Breast epithelium (tissue), 4 donors: ENCODE data around the gene NOTUM. TPM values are rescaled to one million over a fixed set of nuclear protein-coding genes. Genes with fewer than 3 reads are reported as not detected.

ENCODE experiments used
- DNase-seq, 2 donors: peaks; one replicate each; pipeline ENCODE4 v3.0.0-alpha.2; 2019; ENCODE audit warnings: low spot score in 2 of 2
- H3K27ac ChIP-seq, 2 donors: fragments of 200-600 bp; sonication (generic) in 1 of 2; one replicate each; pipeline ENCODE4 v1.5.1; 2016 to 2019; ENCODE audit warnings: mild to moderate bottlenecking in 1 of 2
- H3K27me3 ChIP-seq, 2 donors: fragments of 200-600 bp; sonication (generic) in 1 of 2; one replicate each; pipeline versions ENCODE4 v1.5.1 to v1.6.0; 2017 to 2019; ENCODE audit warnings: control low read depth in 1 of 2, mild to moderate bottlenecking in 1 of 2
- H3K36me3 ChIP-seq: fragments of 200-600 bp; one replicate; pipeline ENCODE4 v1.5.1; 2019
- H3K4me1 ChIP-seq, 2 donors: fragments of 200-600 bp; sonication (generic); one replicate each; pipeline ENCODE4 v1.5.1; 2016 to 2019; ENCODE audit warnings: control low read depth in 1 of 2
- H3K4me3 ChIP-seq, 3 donors: fragments of 200-600 bp; sonication (generic); 1 replicate in 2 of 3; 2 replicates in 1 of 3; pipeline ENCODE4 v1.5.1; 2016 to 2019; ENCODE audit warnings: mild to moderate bottlenecking in 3 of 3, moderate library complexity in 2 of 3
- H3K9me3 ChIP-seq, 2 donors: fragments of 200-600 bp; sonication (generic) in 1 of 2; one replicate each; pipeline ENCODE4 v1.5.1; 2016 to 2019; ENCODE audit warnings: control low read depth in 1 of 2
- POLR2A ChIP-seq: fragments of 450-650 bp; IDR thresholded peaks from one replicate; pipeline ENCODE4 v1.6.1; 2016; ENCODE audit warnings: antibody characterized with exemption, mild to moderate bottlenecking, moderate library complexity
- POLR2AphosphoS5 ChIP-seq, 3 donors: sonication (generic); formaldehyde crosslinking; IDR thresholded peaks; one replicate each; pipeline ENCODE4 v1.6.1; 2017; ENCODE audit warnings: antibody characterized with exemption in 3 of 3
- intact Hi-C: fragments of 100-400 bp; cut with DNase I; formaldehyde crosslinking; loops from one replicate; pipeline ENCODE4 v1.15.1; 2023; ENCODE audit warnings: low total_unique reads
- total RNA-seq, 3 donors: library from RNA; depleted of rRNA; stranded (reverse); fragments of >200 nt; gene quantifications; one replicate each; pipeline ENCODE4 v1.1.0, GENCODE V29; 2016
- TF ChIP-seq, protein P1 (sequence below), 3 donors: fragments of 450-650 bp; IDR thresholded peaks; one replicate each; pipeline ENCODE4 v1.5.1; 2016 to 2017; ENCODE audit warnings: antibody characterized with exemption in 3 of 3, mild to moderate bottlenecking in 3 of 3, moderate library complexity in 3 of 3

Gene NOTUM
- total RNA-seq, 3 donors from 2014 or later: 0.29 TPM; not detected in 2

DNA sequence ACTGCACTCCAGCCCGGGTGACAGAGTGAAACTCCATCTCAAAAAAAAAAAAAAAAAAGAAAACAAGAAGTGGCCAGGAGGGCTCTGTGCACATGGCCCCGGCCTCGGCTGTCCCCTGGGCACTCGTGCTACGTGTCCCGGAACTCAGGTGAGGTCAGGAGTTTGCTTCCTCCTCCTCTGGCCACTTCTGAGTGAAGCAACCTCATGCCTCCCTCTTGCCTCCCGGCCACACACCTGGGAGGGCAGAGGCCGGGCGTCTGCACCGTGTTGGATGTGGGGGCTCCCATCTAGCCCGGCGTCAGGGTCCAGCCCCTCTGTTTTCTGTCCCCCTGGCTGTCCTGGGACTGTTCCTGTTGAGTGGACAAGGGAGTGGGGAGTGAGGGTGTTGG is 38.6 kb upstream of the NOTUM start:
- H3K4me1 ChIP-seq: peaks cover 4 to 8% of the 10 kb centered on the region in 2 donors
- no peak overlapping the region for H3K4me3 ChIP-seq
- TF ChIP-seq POLR2AphosphoS5 (IDR thresholded peaks at IDR 0.05) (no peak), POLR2A (no peak)
- TF ChIP-seq, protein P1, sequence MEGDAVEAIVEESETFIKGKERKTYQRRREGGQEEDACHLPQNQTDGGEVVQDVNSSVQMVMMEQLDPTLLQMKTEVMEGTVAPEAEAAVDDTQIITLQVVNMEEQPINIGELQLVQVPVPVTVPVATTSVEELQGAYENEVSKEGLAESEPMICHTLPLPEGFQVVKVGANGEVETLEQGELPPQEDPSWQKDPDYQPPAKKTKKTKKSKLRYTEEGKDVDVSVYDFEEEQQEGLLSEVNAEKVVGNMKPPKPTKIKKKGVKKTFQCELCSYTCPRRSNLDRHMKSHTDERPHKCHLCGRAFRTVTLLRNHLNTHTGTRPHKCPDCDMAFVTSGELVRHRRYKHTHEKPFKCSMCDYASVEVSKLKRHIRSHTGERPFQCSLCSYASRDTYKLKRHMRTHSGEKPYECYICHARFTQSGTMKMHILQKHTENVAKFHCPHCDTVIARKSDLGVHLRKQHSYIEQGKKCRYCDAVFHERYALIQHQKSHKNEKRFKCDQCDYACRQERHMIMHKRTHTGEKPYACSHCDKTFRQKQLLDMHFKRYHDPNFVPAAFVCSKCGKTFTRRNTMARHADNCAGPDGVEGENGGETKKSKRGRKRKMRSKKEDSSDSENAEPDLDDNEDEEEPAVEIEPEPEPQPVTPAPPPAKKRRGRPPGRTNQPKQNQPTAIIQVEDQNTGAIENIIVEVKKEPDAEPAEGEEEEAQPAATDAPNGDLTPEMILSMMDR (IDR thresholded peaks at IDR 0.05): no peak
- no peak for DNase-seq
- intact Hi-C loops: no loop called here
- no peaks in the 10 kb centered on the region for H3K9me3 ChIP-seq
- no peak overlapping the region for H3K27ac ChIP-seq
- no peaks in the 10 kb centered on the region for H3K27me3 ChIP-seq
- no peaks in the 10 kb centered on the region for H3K36me3 ChIP-seq

DNA sequence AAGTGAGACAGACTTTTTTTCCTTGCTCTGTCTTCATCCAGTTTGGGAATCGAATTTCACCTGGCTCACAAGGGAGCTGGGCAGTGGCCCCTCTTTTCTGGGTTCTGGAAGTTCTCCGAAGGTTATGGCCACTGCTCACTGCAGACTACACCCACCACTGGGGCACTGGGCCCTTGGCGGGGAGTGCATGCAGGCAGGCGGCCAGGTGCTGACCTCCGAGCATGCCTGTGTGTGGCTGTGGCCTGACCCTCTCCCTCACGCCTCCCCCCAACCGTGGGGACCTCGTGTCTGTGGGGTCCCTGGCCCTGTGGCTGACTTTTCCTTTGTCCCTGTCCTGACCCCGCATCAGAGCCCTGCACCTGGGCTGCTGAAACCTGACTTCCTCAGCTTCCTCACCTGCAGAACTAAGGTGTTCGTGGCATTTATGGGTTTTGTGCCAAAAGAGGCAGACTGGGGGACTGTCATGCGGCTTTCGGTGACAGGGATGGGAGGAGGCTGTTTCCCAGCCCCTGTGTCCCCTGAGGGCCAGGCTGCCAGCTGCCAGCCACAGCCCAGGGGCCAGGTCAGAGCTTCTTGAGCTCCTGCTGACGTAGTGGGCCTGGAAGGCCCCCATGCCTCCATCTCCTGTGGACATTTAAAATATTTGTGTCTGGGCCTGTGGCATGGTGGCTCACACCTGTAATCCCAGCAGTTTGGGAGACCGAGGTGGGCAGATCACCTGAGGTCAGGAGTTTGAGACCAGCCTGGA is 37.9 kb upstream of the NOTUM start:
- H3K9me3 ChIP-seq: no peaks in the 10 kb centered on the region
- no peak overlapping the region for H3K27ac ChIP-seq
- TF ChIP-seq POLR2AphosphoS5 (IDR thresholded peaks at IDR 0.05): no peak
- TF ChIP-seq, protein P1 (IDR thresholded peaks at IDR 0.05): no peak
- TF ChIP-seq POLR2A: no peak
- no peaks in the 10 kb centered on the region for H3K27me3 ChIP-seq
- intact Hi-C loops: no loop called here
- no peak for DNase-seq
- no peaks in the 10 kb centered on the region for H3K36me3 ChIP-seq
- peaks cover 4 to 8% of the 10 kb centered on the region in 2 donors for H3K4me1 ChIP-seq
- no peak overlapping the region for H3K4me3 ChIP-seq

DNA sequence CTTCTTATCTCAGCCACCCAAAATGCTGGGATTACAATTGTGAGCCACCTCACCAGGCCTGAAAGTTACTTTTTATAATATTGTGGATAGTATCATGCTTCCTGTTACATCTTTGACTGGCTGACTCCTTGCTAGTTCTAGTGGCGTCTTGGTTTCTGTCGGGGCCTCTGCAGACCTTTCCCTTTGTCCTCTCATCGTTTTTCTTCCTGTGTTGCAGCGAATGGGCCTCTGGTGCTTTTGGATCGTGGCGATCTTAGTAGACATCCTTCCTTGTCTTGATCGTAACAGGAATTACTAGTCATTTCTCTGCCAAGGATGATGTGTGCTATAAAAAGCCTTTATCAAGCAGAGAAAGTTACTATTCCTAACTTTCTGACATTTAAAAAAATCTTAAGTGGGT is 37.2 kb upstream of the NOTUM start:
- intact Hi-C loops: no loop called here
- Histone ChIP-seq H3K27me3 (no peaks in the 10 kb centered on the region), H3K27ac (no peak overlapping the region), H3K4me1 (peaks cover under 1 to 4% of the 10 kb centered on the region in 2 donors), H3K9me3 (no peaks in the 10 kb centered on the region), H3K36me3 (no peaks in the 10 kb centered on the region), H3K4me3 (no peak overlapping the region)
- DNase-seq: no peak
- TF ChIP-seq POLR2A: no peak
- TF ChIP-seq POLR2AphosphoS5 (IDR thresholded peaks at IDR 0.05): no peak
- TF ChIP-seq, protein P1 (IDR thresholded peaks at IDR 0.05): no peak

DNA sequence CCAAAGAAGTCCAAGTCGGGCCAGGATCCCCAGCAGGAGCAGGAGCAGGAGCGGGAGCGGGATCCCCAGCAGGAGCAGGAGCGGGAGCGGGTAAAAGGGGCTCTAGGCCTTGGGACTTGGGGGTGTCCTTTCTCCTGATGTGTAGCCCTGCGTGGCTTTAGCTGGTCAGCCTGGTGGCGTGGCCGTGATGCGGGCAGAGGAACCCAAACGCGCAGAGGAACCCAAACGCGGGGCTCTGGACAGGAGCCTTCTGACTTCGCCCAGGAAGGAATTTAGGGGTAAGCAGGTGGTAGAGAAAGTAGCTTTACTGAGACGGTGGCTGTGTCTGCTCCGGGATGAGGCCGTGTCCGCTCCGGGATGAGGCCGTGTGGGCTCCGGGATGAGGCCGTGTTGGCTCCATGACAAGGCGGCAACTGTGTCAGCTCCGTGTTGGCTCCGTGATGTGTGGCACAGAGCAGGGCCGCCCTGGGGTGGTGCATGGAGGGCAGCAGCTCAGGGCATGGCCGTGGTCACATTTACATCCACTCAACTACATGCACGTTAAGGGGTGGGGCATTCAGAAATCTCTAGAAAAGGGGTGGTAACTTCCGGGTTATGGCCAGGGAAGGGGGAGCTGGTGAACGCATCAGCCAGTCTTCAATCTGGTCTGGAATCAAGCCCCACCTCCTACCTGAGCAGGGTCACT is 35.9 kb upstream of the NOTUM start:
- Histone ChIP-seq H3K4me1 (peaks cover 0 to 4% of the 10 kb centered on the region in 2 donors), H3K9me3 (no peaks in the 10 kb centered on the region), H3K27ac (no peak overlapping the region), H3K27me3 (no peaks in the 10 kb centered on the region), H3K4me3 (no peak overlapping the region), H3K36me3 (no peaks in the 10 kb centered on the region)
- TF ChIP-seq POLR2AphosphoS5 (IDR thresholded peaks at IDR 0.05) (no peak), POLR2A (no peak)
- TF ChIP-seq, protein P1 (IDR thresholded peaks at IDR 0.05): no peak
- DNase-seq: no peak
- intact Hi-C loops: no loop called here

DNA sequence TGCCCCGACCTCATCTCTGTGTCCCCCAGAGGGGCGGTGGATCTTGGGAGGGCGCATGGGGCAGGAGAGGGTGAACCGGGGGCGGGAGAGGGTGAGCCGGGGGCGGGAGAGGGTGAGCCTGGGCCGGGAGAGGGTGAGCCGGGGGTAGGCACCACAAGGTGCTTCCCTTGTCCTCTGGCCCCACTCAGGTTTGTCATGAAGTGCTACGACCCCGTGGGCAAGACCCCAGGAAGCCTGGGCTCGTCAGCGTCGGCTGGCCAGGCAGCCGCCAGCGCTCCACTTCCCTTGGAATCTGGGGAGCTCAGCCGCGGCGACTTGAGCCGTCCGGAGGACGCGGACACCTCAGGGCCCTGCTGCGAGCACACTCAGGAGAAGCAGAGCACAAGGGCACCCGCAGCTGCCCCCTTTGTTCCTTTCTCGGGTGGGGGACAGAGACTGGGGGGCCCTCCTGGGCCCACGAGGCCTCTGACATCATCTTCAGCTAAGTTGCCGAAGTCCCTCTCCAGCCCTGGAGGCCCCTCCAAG is 35.3 kb upstream of the NOTUM start:
- DNase-seq: no peak
- no peaks in the 10 kb centered on the region for H3K9me3 ChIP-seq
- H3K27ac ChIP-seq: no peak overlapping the region
- intact Hi-C loops: no loop called here
- H3K36me3 ChIP-seq: no peaks in the 10 kb centered on the region
- H3K4me1 ChIP-seq: peaks cover 0 to 6% of the 10 kb centered on the region in 2 donors
- H3K4me3 ChIP-seq: no peak overlapping the region
- no peaks in the 10 kb centered on the region for H3K27me3 ChIP-seq
- TF ChIP-seq POLR2A: no peak
- TF ChIP-seq POLR2AphosphoS5 (IDR thresholded peaks at IDR 0.05): no peak
- TF ChIP-seq, protein P1 (IDR thresholded peaks at IDR 0.05): no peak
